GM23338 (cell line): ENCODE measurements around the gene VWA3B.

Experiments
- CREB1 ChIP-seq: fragments of 250-450 bp; sonication (Bioruptor Pico); IDR thresholded peaks from 2 replicates; pipeline ENCODE4 v1.5.0; 2020; ENCODE audit warnings: low read depth, mild to moderate bottlenecking, moderate library complexity
- EZH2 ChIP-seq: fragments of 200-600 bp; sonication (generic); IDR thresholded peaks from one replicate; pipeline ENCODE4 v1.8.0; 2017; ENCODE audit warnings: antibody characterized with exemption, mild to moderate bottlenecking, low read depth; ENCODE audit not compliant: unreplicated experiment
- EZH2phosphoT487 ChIP-seq: fragments of 200-600 bp; sonication (generic); IDR thresholded peaks from one replicate; pipeline ENCODE4 v1.8.1; 2018; ENCODE audit warnings: antibody characterized with exemption; ENCODE audit not compliant: unreplicated experiment
- NANOG ChIP-seq: IDR thresholded peaks from 2 replicates; pipeline ENCODE4 v1.6.1; 2016; ENCODE audit warnings: antibody characterized with exemption, borderline replicate concordance
- POLR2AphosphoS5 ChIP-seq: IDR thresholded peaks from 2 replicates; pipeline ENCODE4 v1.6.1; 2016; ENCODE audit warnings: antibody characterized with exemption, low read depth
- STAT1 ChIP-seq: IDR thresholded peaks from one replicate; pipeline ENCODE4 v1.6.1; 2016; ENCODE audit warnings: antibody characterized with exemption; ENCODE audit not compliant: unreplicated experiment
- ZNF114 ChIP-seq: fragments of 250-450 bp; sonication (Bioruptor Pico); IDR thresholded peaks from 2 replicates; pipeline ENCODE4 v1.5.0; 2020; ENCODE audit warnings: mild to moderate bottlenecking, moderate library complexity
- TF ChIP-seq, protein P1 (sequence below), 2 experiments: fragments of 200-600 bp in 1 of 2; sonication (generic) in 1 of 2; conservative IDR thresholded peaks; 2 replicates each; pipeline versions ENCODE4 v1.5.1 to v1.6.1; 2016 to 2017; ENCODE audit warnings: antibody characterized with exemption in 2 of 2, low read depth in 2 of 2, mild to moderate bottlenecking in 2 of 2, moderate library complexity in 1 of 2
- TF ChIP-seq, protein P2 (sequence below): IDR thresholded peaks from one replicate; pipeline ENCODE4 v1.6.1; 2018; ENCODE audit warnings: antibody characterized with exemption; ENCODE audit not compliant: unreplicated experiment

DNA sequence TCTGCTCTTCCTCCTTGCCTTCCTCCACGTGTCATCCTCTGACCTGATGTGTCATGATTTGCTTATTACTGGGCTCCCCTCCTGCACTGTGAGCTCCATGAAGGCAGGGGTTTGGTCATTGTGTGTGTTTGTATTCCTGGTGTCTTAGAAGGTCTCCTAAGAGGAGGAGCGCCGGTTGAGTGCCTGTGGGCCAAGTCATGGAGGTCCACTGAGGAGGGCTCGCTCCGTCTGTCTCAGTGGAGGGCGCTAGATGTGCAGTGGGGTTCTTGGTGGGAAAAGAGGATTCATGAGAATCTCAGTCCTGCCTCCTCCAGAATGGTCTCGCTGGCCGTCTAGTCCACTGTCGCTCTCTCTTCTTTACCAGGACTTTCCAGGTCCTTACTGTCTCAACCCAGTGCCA, 100.2 kb downstream of the VWA3B start:
- TF ChIP-seq, protein P1, sequence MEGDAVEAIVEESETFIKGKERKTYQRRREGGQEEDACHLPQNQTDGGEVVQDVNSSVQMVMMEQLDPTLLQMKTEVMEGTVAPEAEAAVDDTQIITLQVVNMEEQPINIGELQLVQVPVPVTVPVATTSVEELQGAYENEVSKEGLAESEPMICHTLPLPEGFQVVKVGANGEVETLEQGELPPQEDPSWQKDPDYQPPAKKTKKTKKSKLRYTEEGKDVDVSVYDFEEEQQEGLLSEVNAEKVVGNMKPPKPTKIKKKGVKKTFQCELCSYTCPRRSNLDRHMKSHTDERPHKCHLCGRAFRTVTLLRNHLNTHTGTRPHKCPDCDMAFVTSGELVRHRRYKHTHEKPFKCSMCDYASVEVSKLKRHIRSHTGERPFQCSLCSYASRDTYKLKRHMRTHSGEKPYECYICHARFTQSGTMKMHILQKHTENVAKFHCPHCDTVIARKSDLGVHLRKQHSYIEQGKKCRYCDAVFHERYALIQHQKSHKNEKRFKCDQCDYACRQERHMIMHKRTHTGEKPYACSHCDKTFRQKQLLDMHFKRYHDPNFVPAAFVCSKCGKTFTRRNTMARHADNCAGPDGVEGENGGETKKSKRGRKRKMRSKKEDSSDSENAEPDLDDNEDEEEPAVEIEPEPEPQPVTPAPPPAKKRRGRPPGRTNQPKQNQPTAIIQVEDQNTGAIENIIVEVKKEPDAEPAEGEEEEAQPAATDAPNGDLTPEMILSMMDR (conservative IDR thresholded peaks at IDR 0.05; ENCODE audit: low read depth in 2 of 2) = no peak
- TF ChIP-seq, protein P2, sequence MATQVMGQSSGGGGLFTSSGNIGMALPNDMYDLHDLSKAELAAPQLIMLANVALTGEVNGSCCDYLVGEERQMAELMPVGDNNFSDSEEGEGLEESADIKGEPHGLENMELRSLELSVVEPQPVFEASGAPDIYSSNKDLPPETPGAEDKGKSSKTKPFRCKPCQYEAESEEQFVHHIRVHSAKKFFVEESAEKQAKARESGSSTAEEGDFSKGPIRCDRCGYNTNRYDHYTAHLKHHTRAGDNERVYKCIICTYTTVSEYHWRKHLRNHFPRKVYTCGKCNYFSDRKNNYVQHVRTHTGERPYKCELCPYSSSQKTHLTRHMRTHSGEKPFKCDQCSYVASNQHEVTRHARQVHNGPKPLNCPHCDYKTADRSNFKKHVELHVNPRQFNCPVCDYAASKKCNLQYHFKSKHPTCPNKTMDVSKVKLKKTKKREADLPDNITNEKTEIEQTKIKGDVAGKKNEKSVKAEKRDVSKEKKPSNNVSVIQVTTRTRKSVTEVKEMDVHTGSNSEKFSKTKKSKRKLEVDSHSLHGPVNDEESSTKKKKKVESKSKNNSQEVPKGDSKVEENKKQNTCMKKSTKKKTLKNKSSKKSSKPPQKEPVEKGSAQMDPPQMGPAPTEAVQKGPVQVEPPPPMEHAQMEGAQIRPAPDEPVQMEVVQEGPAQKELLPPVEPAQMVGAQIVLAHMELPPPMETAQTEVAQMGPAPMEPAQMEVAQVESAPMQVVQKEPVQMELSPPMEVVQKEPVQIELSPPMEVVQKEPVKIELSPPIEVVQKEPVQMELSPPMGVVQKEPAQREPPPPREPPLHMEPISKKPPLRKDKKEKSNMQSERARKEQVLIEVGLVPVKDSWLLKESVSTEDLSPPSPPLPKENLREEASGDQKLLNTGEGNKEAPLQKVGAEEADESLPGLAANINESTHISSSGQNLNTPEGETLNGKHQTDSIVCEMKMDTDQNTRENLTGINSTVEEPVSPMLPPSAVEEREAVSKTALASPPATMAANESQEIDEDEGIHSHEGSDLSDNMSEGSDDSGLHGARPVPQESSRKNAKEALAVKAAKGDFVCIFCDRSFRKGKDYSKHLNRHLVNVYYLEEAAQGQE = no peak
- TF ChIP-seq EZH2 (no peak), POLR2AphosphoS5 (no peak), NANOG (no peak), EZH2phosphoT487 (no peak), CREB1 (no peak), STAT1 (no peak), ZNF114 (no peak)
